Muscle layer of duodenum (tissue), 2 donors: ENCODE results near the gene CTTN.

Source experiments
- H3K27ac ChIP-seq: one replicate; pipeline ENCODE4 v1.7.0; 2013; ENCODE audit warnings: mild to moderate bottlenecking, low read length
- H3K27me3 ChIP-seq: one replicate; pipeline ENCODE4 v1.7.0; 2013; ENCODE audit warnings: low read depth, mild to moderate bottlenecking, control low read depth, low read length
- H3K36me3 ChIP-seq, 2 donors: one replicate each; pipeline ENCODE4 v1.7.0; 2013; ENCODE audit warnings: low read length in 2 of 2, control low read depth in 1 of 2, mild to moderate bottlenecking in 1 of 2; ENCODE audit not compliant: insufficient read depth in 2 of 2, control insufficient read depth in 1 of 2
- H3K4me1 ChIP-seq, 2 donors: one replicate each; pipeline ENCODE4 v1.7.0; 2013; ENCODE audit warnings: low read length in 2 of 2, mild to moderate bottlenecking in 2 of 2, control low read depth in 1 of 2, moderate library complexity in 1 of 2; ENCODE audit not compliant: insufficient read depth in 2 of 2, control insufficient read depth in 1 of 2
- H3K4me3 ChIP-seq, 2 donors: one replicate each; pipeline ENCODE4 v1.7.0; 2013; ENCODE audit warnings: low read length in 2 of 2, low read depth in 1 of 2, mild to moderate bottlenecking in 1 of 2
- H3K9me3 ChIP-seq, 2 donors: one replicate each; pipeline ENCODE4 v1.7.0; 2013; ENCODE audit warnings: low read length in 2 of 2, control low read depth in 1 of 2, mild to moderate bottlenecking in 1 of 2; ENCODE audit not compliant: control insufficient read depth in 1 of 2
- donor health status: healthy.

Gene CTTN

GRCh38 chr11:70483077-70483861 is 84.9 kb downstream of the CTTN start:
- H3K4me1 ChIP-seq, result peaks cover 0 to 5% of the 10 kb centered on the region in 2 donors
- no peaks in the 10 kb centered on the region for H3K36me3 ChIP-seq
- H3K27me3 ChIP-seq, result no peaks in the 10 kb centered on the region
- H3K4me3 ChIP-seq, result no peak overlapping the region
- H3K9me3 ChIP-seq, result no peaks in the 10 kb centered on the region
- H3K27ac ChIP-seq, result no peak overlapping the region

GRCh38 chr11:70483917-70484316 is 85.6 kb downstream of the CTTN start:
- Histone ChIP-seq H3K36me3 (no peaks in the 10 kb centered on the region), H3K9me3 (no peaks in the 10 kb centered on the region), H3K27me3 (no peaks in the 10 kb centered on the region), H3K4me3 (no peak overlapping the region), H3K4me1 (peaks cover 0 to 5% of the 10 kb centered on the region in 2 donors), H3K27ac (no peak overlapping the region)

GRCh38 chr11:70485326-70486025 is 87.1 kb downstream of the CTTN start:
- H3K4me1 ChIP-seq, result peaks cover 0 to 5% of the 10 kb centered on the region in 2 donors
- no peak overlapping the region for H3K4me3 ChIP-seq
- H3K27ac ChIP-seq, result no peak overlapping the region
- peaks cover 0 to 2% of the 10 kb centered on the region in 2 donors for H3K9me3 ChIP-seq
- H3K36me3 ChIP-seq, result no peaks in the 10 kb centered on the region
- H3K27me3 ChIP-seq, result no peaks in the 10 kb centered on the region

GRCh38 chr11:70486026-70486415 is 87.7 kb downstream of the CTTN start:
- H3K9me3 ChIP-seq, result peaks cover 5 to 7% of the 10 kb centered on the region in 2 donors
- no peaks in the 10 kb centered on the region for H3K27me3 ChIP-seq
- H3K27ac ChIP-seq, result no peak overlapping the region
- H3K36me3 ChIP-seq, result no peaks in the 10 kb centered on the region
- H3K4me3 ChIP-seq, result no peak overlapping the region
- H3K4me1 ChIP-seq, result peaks cover 0 to 5% of the 10 kb centered on the region in 2 donors
